CD4-positive, alpha-beta T cell (primary cell): ENCODE results near the gene SMARCA2. TPM values are rescaled to one million over a fixed set of nuclear protein-coding genes. Genes with fewer than 3 reads are reported as not detected.

ENCODE experiments used
- ATAC-seq: fragments of 200-7000 bp; cut with Tn5 transposase; one replicate; pipeline ENCODE4 v1.10.0; 2022; ENCODE audit warnings: mild to moderate bottlenecking; ENCODE audit not compliant: poor library complexity
- CTCF ChIA-PET: fragments of 350-600 bp; sonication (Branson Sonifier 250); formaldehyde crosslinking; loops from one replicate; lab custom pipeline; 2021; ENCODE audit warnings: antibody characterized with exemption, inconsistent platforms; lab: Charles Lee
- POLR2A ChIA-PET: fragments of 350-600 bp; sonication (Branson Sonifier 250); formaldehyde crosslinking; loops from one replicate; lab custom pipeline; 2021; ENCODE audit warnings: antibody characterized with exemption, inconsistent platforms; lab: Charles Lee
- DNase-seq, 14 experiments: peaks; one replicate each; pipeline ENCODE4 v3.0.0-alpha.2; 2013 to 2020; ENCODE audit warnings: mixed read lengths in 2 of 14
- H3K27ac ChIP-seq, 2 donors: one replicate each; pipeline versions ENCODE4 v1.5.1 to v1.7.0; 2013; ENCODE audit warnings: low read length in 2 of 2, low read depth in 1 of 2, mild to moderate bottlenecking in 1 of 2
- H3K27me3 ChIP-seq, 2 experiments: 1 replicate in 1 of 2; 2 replicates in 1 of 2; pipeline versions ENCODE4 v1.6.1 to v1.7.0; 2013; ENCODE audit warnings: low read length in 2 of 2, control low read depth in 1 of 2, mild to moderate bottlenecking in 1 of 2, moderate library complexity in 1 of 2; ENCODE audit not compliant: insufficient read depth in 2 of 2, control insufficient read depth in 1 of 2
- H3K36me3 ChIP-seq: one replicate; pipeline ENCODE4 v1.6.1; 2013; ENCODE audit warnings: low read length, control low read depth; ENCODE audit not compliant: insufficient read depth
- H3K4me1 ChIP-seq: one replicate; pipeline ENCODE4 v1.6.1; 2013; ENCODE audit warnings: low read length, control low read depth; ENCODE audit not compliant: insufficient read depth
- H3K4me3 ChIP-seq: one replicate; pipeline ENCODE4 v1.5.1; 2013; ENCODE audit warnings: mild to moderate bottlenecking, low read length, moderate library complexity
- H3K9me3 ChIP-seq, 2 experiments: 1 replicate in 1 of 2; 2 replicates in 1 of 2; pipeline versions ENCODE4 v1.6.1 to v1.7.0; 2013; ENCODE audit warnings: low read length in 2 of 2, mild to moderate bottlenecking in 2 of 2, control low read depth in 1 of 2, moderate library complexity in 1 of 2; ENCODE audit not compliant: control insufficient read depth in 1 of 2, insufficient read depth in 1 of 2
- H3K27ac Mint-ChIP-seq: one replicate; pipeline ENCODE4 v1.8.0; 2020; ENCODE audit warnings: mixed read lengths
- H3K27me3 Mint-ChIP-seq: one replicate; pipeline ENCODE4 v1.8.0; 2021; ENCODE audit warnings: mixed read lengths
- H3K36me3 Mint-ChIP-seq: one replicate; pipeline ENCODE4 v1.8.0; 2021; ENCODE audit warnings: low read depth, mixed read lengths
- H3K4me1 Mint-ChIP-seq: one replicate; pipeline ENCODE4 v1.8.0; 2021; ENCODE audit warnings: low read depth, mixed read lengths
- H3K4me3 Mint-ChIP-seq: one replicate; pipeline ENCODE4 v1.8.0; 2020; ENCODE audit warnings: mild to moderate bottlenecking, mixed read lengths
- H3K9me3 Mint-ChIP-seq: one replicate; pipeline ENCODE4 v1.8.0; 2020; ENCODE audit warnings: mixed read lengths
- CTCF ChIP-seq: fragments of 200-600 bp; IDR thresholded peaks from one replicate; pipeline ENCODE4 v1.8.0; 2022; ENCODE audit warnings: antibody characterized with exemption, mild to moderate bottlenecking
- intact Hi-C, 2 experiments: fragments of 100-400 bp; cut with DNase I in 1 of 2; cut with micrococcal nuclease in 1 of 2; formaldehyde crosslinking; loops; one replicate each; pipeline versions ENCODE4 v1.15.1 to v1.9.0; 2023 to 2025; cut with DNase I, micrococcal nuclease
- total RNA-seq, 174 experiments: library from RNA in 2 of 174; stranded (reverse) in 2 of 174; gene quantifications; one replicate each; pipeline ENCODE4 v1.2.3 and lab custom pipeline; 2021 to 2026

The SMARCA2 gene
- total RNA-seq, 2 experiments from 2014 or later: 268 to 272 TPM

DNA sequence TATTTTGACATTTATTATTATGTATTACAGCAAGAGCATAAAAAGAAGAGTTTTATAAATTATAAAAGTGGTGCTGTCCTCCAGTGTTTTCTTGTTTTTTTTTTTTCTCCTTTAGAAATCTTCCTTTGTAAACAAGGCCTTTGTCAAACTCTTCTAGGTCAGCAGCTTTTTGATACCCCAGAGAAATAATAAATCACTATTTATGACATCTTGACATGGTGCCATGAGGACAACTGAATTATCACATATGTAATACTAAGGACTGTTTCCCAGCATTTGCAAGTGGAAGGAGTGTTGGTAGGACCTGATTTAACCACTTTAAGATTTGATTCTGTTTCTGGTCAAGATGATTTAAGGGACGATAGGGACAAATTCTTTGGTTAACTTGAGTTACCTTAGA, 4.6 kb downstream of the SMARCA2 start:
- peaks cover 78% of the 10 kb centered on the region for H3K4me1 Mint-ChIP-seq
- CTCF ChIA-PET: no interaction called here

DNA sequence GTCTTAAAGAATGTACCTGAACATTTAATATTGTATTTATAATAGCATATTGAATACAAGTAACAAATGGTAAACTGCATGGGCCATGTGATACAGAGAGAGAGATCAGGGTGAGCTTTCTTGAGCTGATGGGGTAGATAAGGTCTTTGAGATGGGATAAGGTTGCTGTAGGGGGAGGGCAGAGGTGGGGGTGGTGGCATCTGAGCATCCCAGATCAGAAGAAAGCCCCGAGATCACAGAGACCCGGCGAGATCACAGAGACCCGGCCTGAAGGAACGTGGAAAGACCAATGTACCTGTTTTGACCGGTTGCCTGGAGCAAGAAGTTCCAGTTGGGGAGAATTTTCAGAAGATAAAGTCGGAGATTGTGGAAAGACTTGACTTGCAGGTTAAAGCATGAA, 6.6 kb downstream of the SMARCA2 start:
- Histone ChIP-seq H3K9me3 (no peaks in the 10 kb centered on the region), H3K4me1 (peaks cover 48% of the 10 kb centered on the region), H3K36me3 (no peaks in the 10 kb centered on the region), H3K4me3 (no peak overlapping the region), H3K27ac (peak overlapping the region; percentile 1 to 8), H3K27me3 (no peaks in the 10 kb centered on the region)
- Mint-ChIP-seq H3K27ac (peak overlapping the region; percentile 84), H3K4me1 (peaks cover 94% of the 10 kb centered on the region), H3K36me3 (peaks cover 38% of the 10 kb centered on the region), H3K27me3 (peaks cover 5% of the 10 kb centered on the region), H3K4me3 (peak overlapping the region; percentile 72), H3K9me3 (no peaks in the 10 kb centered on the region)
- ChIA-PET CTCF (interaction anchor here (0.5 kb wide), 1 partner anchor 45 kb away, joined by 3 read pairs; no protein-coding TSS in a partner anchor), POLR2A (interaction anchor here (2.1 to 3.6 kb wide), 2 partner anchors 22 to 32 kb away, joined by 5 to 25 read pairs; no protein-coding TSS in a partner anchor)
- ATAC-seq: no peak
- intact Hi-C loops: loop anchor here in 1 of 2 experiments (2.0 kb wide), 1 partner anchor 15 kb away; no protein-coding TSS in a partner anchor
- TF ChIP-seq CTCF: no peak
- no peak for DNase-seq

More for the DNA sequence above, 4.6 kb downstream of the SMARCA2 start:
- Histone ChIP-seq H3K9me3 (no peaks in the 10 kb centered on the region), H3K27ac (no peak overlapping the region), H3K4me1 (peaks cover 33% of the 10 kb centered on the region), H3K4me3 (no peak overlapping the region), H3K27me3 (no peaks in the 10 kb centered on the region), H3K36me3 (no peaks in the 10 kb centered on the region)
- Mint-ChIP-seq H3K27me3 (peaks cover 9% of the 10 kb centered on the region), H3K9me3 (no peaks in the 10 kb centered on the region), H3K4me3 (peak overlapping the region; percentile 100), H3K27ac (peak overlapping the region; percentile 99), H3K36me3 (peaks cover 41% of the 10 kb centered on the region)
- POLR2A ChIA-PET: no interaction called here
- TF ChIP-seq CTCF: no peak
- DNase-seq (no peak), ATAC-seq (no peak)
- intact Hi-C loops: loop anchor here (5.0 to 10.0 kb wide), 3 partner anchors 48 to 1505 kb away; partner anchors contain the start of genes PUM3 (in 1 of the 2) and RFX3 (in 1 of the 2)

DNA sequence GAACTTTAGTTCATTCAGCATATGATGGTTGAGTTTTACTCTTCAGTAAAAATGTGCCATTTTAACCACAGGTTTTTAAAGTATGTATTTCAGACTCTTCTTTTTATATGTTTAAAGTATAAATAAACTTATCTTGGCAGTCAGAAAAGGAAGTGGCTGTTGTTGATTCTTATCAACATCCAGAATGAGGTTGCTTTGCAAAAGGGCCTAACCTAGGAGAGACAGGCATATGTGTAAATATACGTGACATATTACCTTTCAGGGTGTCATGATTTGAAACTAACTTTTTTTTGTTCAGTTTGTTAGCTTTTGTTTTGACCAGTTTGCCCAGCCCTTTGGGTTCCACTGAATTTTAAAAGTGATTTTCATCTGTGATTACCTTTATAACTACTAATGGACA, 7.4 kb downstream of the SMARCA2 start:
- H3K9me3 Mint-ChIP-seq: no peaks in the 10 kb centered on the region
- no peak for TF ChIP-seq CTCF
- CTCF ChIA-PET: no interaction called here
- Histone ChIP-seq H3K4me1 (peaks cover 57% of the 10 kb centered on the region), H3K27ac (peak overlapping the region in 1 of 2 donors; percentile 59), H3K36me3 (no peaks in the 10 kb centered on the region), H3K4me3 (peak overlapping the region; percentile 2), H3K9me3 (no peaks in the 10 kb centered on the region), H3K27me3 (no peaks in the 10 kb centered on the region)
- peak in 3 of 14 experiments; percentile 48 to 77 (median 59) for DNase-seq
- peaks cover 36% of the 10 kb centered on the region for H3K36me3 Mint-ChIP-seq
- H3K27me3 Mint-ChIP-seq: peaks cover under 1% of the 10 kb centered on the region
- H3K4me3 Mint-ChIP-seq: peak overlapping the region; percentile 32
- POLR2A ChIA-PET: interaction anchor here (1.5 to 3.6 kb wide), 4 partner anchors 8 to 32 kb away, joined by 5 to 25 read pairs (median 6); partner anchors contain the start of gene SMARCA2
- peak; percentile 26 for ATAC-seq
- H3K27ac Mint-ChIP-seq: peak overlapping the region; percentile 84
- intact Hi-C loops: loop anchor here in 1 of 2 experiments (2.0 kb wide), 1 partner anchor 14 kb away; no protein-coding TSS in a partner anchor
- peaks cover 97% of the 10 kb centered on the region for H3K4me1 Mint-ChIP-seq
